ENCODE results near the gene RADX.
"Not testable (repeated sequence)": the region's sequence is repeated elsewhere in the genome, so short reads cannot be mapped to it uniquely, and the experiment has no call there.

RADX gene

GRCh38 chrX:106611679-106612392, at the start of gene RADX:
Gene RADX, plus strand, starts transcription at chrX:106611978. Its CDS starts 103 bp downstream, at chrX:106612081.
- DNase-seq = peak; percentile 90

GRCh38 chrX:106564986-106565385, 46.8 kb upstream of the RADX start:
- DNase-seq = no peak

GRCh38 chrX:106566362-106566761, 45.4 kb upstream of the RADX start:
- DNase-seq = no peak

- DNase-seq = no peak
These were observed 29.9 kb upstream of the RADX start for GRCh38 chrX:106581856-106582255.

- DNase-seq = no peak
These were observed 26.3 kb upstream of the RADX start for GRCh38 chrX:106585478-106585877.

GRCh38 chrX:106588801-106589200, 23.0 kb upstream of the RADX start:
- no peak for DNase-seq

GRCh38 chrX:106599411-106599810, 12.4 kb upstream of the RADX start:
- DNase-seq = no peak

GRCh38 chrX:106606571-106606970, 5.2 kb upstream of the RADX start:
- DNase-seq = no peak

GRCh38 chrX:106608016-106608415, 3.8 kb upstream of the RADX start:
- peak; percentile 20 for DNase-seq

GRCh38 chrX:106611317-106611678, 480 bp upstream of the RADX start:
- no peak for DNase-seq

GRCh38 chrX:106612393-106612763, 600 bp downstream of the RADX start:
- no peak for DNase-seq

- DNase-seq = no peak
These were observed 1.5 kb downstream of the RADX start for GRCh38 chrX:106613277-106613676.

GRCh38 chrX:106615041-106615440, 3.3 kb downstream of the RADX start:
- DNase-seq = no peak

- no peak for DNase-seq
These were observed 8.0 kb downstream of the RADX start for GRCh38 chrX:106619797-106620196.

GRCh38 chrX:106621836-106622235, 10.1 kb downstream of the RADX start:
- DNase-seq = no peak

GRCh38 chrX:106626789-106627188, 15.0 kb downstream of the RADX start:
- no peak for DNase-seq

- no peak for DNase-seq
These were observed 19.8 kb downstream of the RADX start for GRCh38 chrX:106631615-106632014.

- DNase-seq = no peak
These were observed 38.0 kb downstream of the RADX start for GRCh38 chrX:106649523-106650428.

- not testable (repeated sequence) for DNase-seq
These were observed 41.8 kb downstream of the RADX start for GRCh38 chrX:106653625-106654024.

GRCh38 chrX:106670631-106671030, 58.9 kb downstream of the RADX start:
- no peak for DNase-seq

- DNase-seq = no peak
These were observed 60.7 kb downstream of the RADX start for GRCh38 chrX:106672527-106672926.

GRCh38 chrX:106680716-106681115, 68.9 kb downstream of the RADX start:
- DNase-seq = no peak

- no peak for DNase-seq
These were observed 72.4 kb downstream of the RADX start for GRCh38 chrX:106684207-106684606.

GRCh38 chrX:106692425-106693065, 80.8 kb downstream of the RADX start:
- DNase-seq = no peak
